AG04449 (cell line): ENCODE data around the gene GABRD.

Experiments used
- CTCF ChIA-PET: fragments of 350-600 bp; formaldehyde crosslinking; extraction: SDS; loops from one replicate; lab custom pipeline; 2021; ENCODE audit warnings: antibody characterized with exemption; lab: Yijun Ruan, JAX
- POLR2A ChIA-PET: fragments of 400-600, 350-600 bp; formaldehyde crosslinking; extraction: SDS; loops from one replicate; lab custom pipeline; 2020; ENCODE audit warnings: antibody characterized with exemption, inconsistent platforms; lab: Yijun Ruan, JAX
- DNase-seq: peaks from one replicate; pipeline ENCODE4 v3.0.0-alpha.2; 2010; ENCODE audit warnings: low read depth, low spot score
- H3K4me3 ChIP-seq: 2 replicates; pipeline ENCODE4 v1.5.1; 2011; ENCODE audit warnings: low read depth, mild to moderate bottlenecking, control low read depth, low read length
- CTCF ChIP-seq: IDR thresholded peaks from one replicate; pipeline ENCODE4 v1.5.1; 2011; ENCODE audit warnings: mild to moderate bottlenecking, moderate library complexity, low read length, control low read depth, inconsistent platforms; ENCODE audit not compliant: insufficient read depth; ENCODE audit errors: missing control alignments

The GABRD gene

GRCh38 chr1:2031546-2032540 lies 12.7 kb downstream of the GABRD start:
- DNase-seq = no peak
- POLR2A ChIA-PET = no interaction called here
- TF ChIP-seq CTCF = no peak
- H3K4me3 ChIP-seq = no peak overlapping the region
- CTCF ChIA-PET = interaction anchor here (1.1 to 3.2 kb wide), 2 partner anchors 10 to 13 kb away, joined by 3 to 14 read pairs; no protein-coding TSS in a partner anchor

- ChIA-PET POLR2A (no interaction called here), CTCF (interaction anchor here (1.2 to 4.6 kb wide), 2 partner anchors 12 to 14 kb away, joined by 4 to 22 read pairs; no protein-coding TSS in a partner anchor)
- H3K4me3 ChIP-seq = no peak overlapping the region
- no peak for TF ChIP-seq CTCF
- DNase-seq = no peak
Measured at GRCh38 chr1:2032737-2033136, 13.6 kb downstream of the GABRD start.

GRCh38 chr1:2033165-2033564 lies 14.0 kb downstream of the GABRD start:
- no peak for TF ChIP-seq CTCF
- POLR2A ChIA-PET = no interaction called here
- DNase-seq = no peak
- CTCF ChIA-PET = interaction anchor here (1.2 to 4.6 kb wide), 2 partner anchors 11 to 13 kb away, joined by 4 to 22 read pairs; no protein-coding TSS in a partner anchor
- H3K4me3 ChIP-seq = no peak overlapping the region

GRCh38 chr1:2036287-2036686 lies 17.1 kb downstream of the GABRD start:
- DNase-seq = no peak
- no peak for TF ChIP-seq CTCF
- CTCF ChIA-PET = interaction anchor here (4.6 kb wide), 1 partner anchor 8 kb away, joined by 22 read pairs; no protein-coding TSS in a partner anchor
- POLR2A ChIA-PET = no interaction called here
- H3K4me3 ChIP-seq = no peak overlapping the region

- no peak for DNase-seq
- TF ChIP-seq CTCF = no peak
- ChIA-PET CTCF (interaction anchor here (1.3 kb wide), 1 partner anchor 9 kb away, joined by 4 read pairs; no protein-coding TSS in a partner anchor), POLR2A (no interaction called here)
- no peak overlapping the region for H3K4me3 ChIP-seq
Measured at GRCh38 chr1:2037314-2037979, 18.3 kb downstream of the GABRD start.
